CD4-positive, alpha-beta T cell (primary cell): Measurements from ENCODE around the gene KIAA0825. TPM values are rescaled to one million over a fixed set of nuclear protein-coding genes. Genes with fewer than 3 reads are reported as not detected.

ENCODE experiments used
- ATAC-seq: fragments of 200-7000 bp; cut with Tn5 transposase; one replicate; pipeline ENCODE4 v1.10.0; 2022; ENCODE audit warnings: mild to moderate bottlenecking; ENCODE audit not compliant: poor library complexity
- CTCF ChIA-PET: fragments of 350-600 bp; sonication (Branson Sonifier 250); formaldehyde crosslinking; loops from one replicate; lab custom pipeline; 2021; ENCODE audit warnings: antibody characterized with exemption, inconsistent platforms; lab: Charles Lee
- POLR2A ChIA-PET: fragments of 350-600 bp; sonication (Branson Sonifier 250); formaldehyde crosslinking; loops from one replicate; lab custom pipeline; 2021; ENCODE audit warnings: antibody characterized with exemption, inconsistent platforms; lab: Charles Lee
- DNase-seq, 14 experiments: peaks; one replicate each; pipeline ENCODE4 v3.0.0-alpha.2; 2013 to 2020; ENCODE audit warnings: mixed read lengths in 2 of 14
- H3K27ac ChIP-seq, 2 donors: one replicate each; pipeline versions ENCODE4 v1.5.1 to v1.7.0; 2013; ENCODE audit warnings: low read length in 2 of 2, low read depth in 1 of 2, mild to moderate bottlenecking in 1 of 2
- H3K27me3 ChIP-seq, 2 experiments: 1 replicate in 1 of 2; 2 replicates in 1 of 2; pipeline versions ENCODE4 v1.6.1 to v1.7.0; 2013; ENCODE audit warnings: low read length in 2 of 2, control low read depth in 1 of 2, mild to moderate bottlenecking in 1 of 2, moderate library complexity in 1 of 2; ENCODE audit not compliant: insufficient read depth in 2 of 2, control insufficient read depth in 1 of 2
- H3K36me3 ChIP-seq: one replicate; pipeline ENCODE4 v1.6.1; 2013; ENCODE audit warnings: low read length, control low read depth; ENCODE audit not compliant: insufficient read depth
- H3K4me1 ChIP-seq: one replicate; pipeline ENCODE4 v1.6.1; 2013; ENCODE audit warnings: low read length, control low read depth; ENCODE audit not compliant: insufficient read depth
- H3K4me3 ChIP-seq: one replicate; pipeline ENCODE4 v1.5.1; 2013; ENCODE audit warnings: mild to moderate bottlenecking, low read length, moderate library complexity
- H3K9me3 ChIP-seq, 2 experiments: 1 replicate in 1 of 2; 2 replicates in 1 of 2; pipeline versions ENCODE4 v1.6.1 to v1.7.0; 2013; ENCODE audit warnings: low read length in 2 of 2, mild to moderate bottlenecking in 2 of 2, control low read depth in 1 of 2, moderate library complexity in 1 of 2; ENCODE audit not compliant: control insufficient read depth in 1 of 2, insufficient read depth in 1 of 2
- H3K27ac Mint-ChIP-seq: one replicate; pipeline ENCODE4 v1.8.0; 2020; ENCODE audit warnings: mixed read lengths
- H3K27me3 Mint-ChIP-seq: one replicate; pipeline ENCODE4 v1.8.0; 2021; ENCODE audit warnings: mixed read lengths
- H3K36me3 Mint-ChIP-seq: one replicate; pipeline ENCODE4 v1.8.0; 2021; ENCODE audit warnings: low read depth, mixed read lengths
- H3K4me1 Mint-ChIP-seq: one replicate; pipeline ENCODE4 v1.8.0; 2021; ENCODE audit warnings: low read depth, mixed read lengths
- H3K4me3 Mint-ChIP-seq: one replicate; pipeline ENCODE4 v1.8.0; 2020; ENCODE audit warnings: mild to moderate bottlenecking, mixed read lengths
- H3K9me3 Mint-ChIP-seq: one replicate; pipeline ENCODE4 v1.8.0; 2020; ENCODE audit warnings: mixed read lengths
- intact Hi-C, 2 experiments: fragments of 100-400 bp; cut with DNase I in 1 of 2; cut with micrococcal nuclease in 1 of 2; formaldehyde crosslinking; loops; one replicate each; pipeline versions ENCODE4 v1.15.1 to v1.9.0; 2023 to 2025; cut with DNase I, micrococcal nuclease
- total RNA-seq, 174 experiments: library from RNA in 2 of 174; stranded (reverse) in 2 of 174; gene quantifications; one replicate each; pipeline ENCODE4 v1.2.3 and lab custom pipeline; 2021 to 2026
- TF ChIP-seq, protein P1 (sequence below): fragments of 200-600 bp; IDR thresholded peaks from one replicate; pipeline ENCODE4 v1.8.0; 2022; ENCODE audit warnings: antibody characterized with exemption, mild to moderate bottlenecking

Gene KIAA0825
- total RNA-seq, 2 experiments from 2014 or later: 1.5 to 1.6 TPM

DNA sequence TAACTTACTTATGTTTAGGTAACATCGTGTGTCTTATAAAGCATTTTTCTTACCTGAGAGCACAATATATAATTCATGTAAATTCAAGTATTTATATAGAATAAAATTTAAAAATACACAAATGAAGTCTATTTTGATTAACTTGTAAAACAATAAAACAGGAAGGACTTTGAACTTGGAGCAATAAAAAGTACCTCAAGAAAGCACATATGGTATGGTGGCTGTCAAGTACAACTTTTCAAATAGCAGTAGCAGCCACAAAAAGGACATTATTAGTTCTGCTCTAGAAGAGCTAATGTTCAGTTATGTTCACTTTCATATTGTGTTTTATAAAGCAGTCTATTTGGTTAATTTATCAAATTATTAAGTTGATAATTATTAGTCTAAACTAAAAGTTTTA is 31.5 kb upstream of the KIAA0825 start:
- no peak overlapping the region for H3K27ac ChIP-seq
- no peaks in the 10 kb centered on the region for H3K4me1 ChIP-seq
- Mint-ChIP-seq H3K36me3 (peaks cover 77% of the 10 kb centered on the region), H3K4me1 (no peaks in the 10 kb centered on the region), H3K27me3 (no peaks in the 10 kb centered on the region), H3K9me3 (peaks cover 3% of the 10 kb centered on the region), H3K4me3 (no peak overlapping the region), H3K27ac (no peak overlapping the region)
- no peak for ATAC-seq
- H3K4me3 ChIP-seq: no peak overlapping the region
- CTCF ChIA-PET: interaction anchor here (0.8 kb wide), 1 partner anchor 20 kb away, joined by 3 read pairs; no protein-coding TSS in a partner anchor
- no peak for DNase-seq
- intact Hi-C loops: no loop called here
- H3K9me3 ChIP-seq: peaks cover 0 to 1% of the 10 kb centered on the region in 2 experiments
- H3K27me3 ChIP-seq: no peaks in the 10 kb centered on the region
- POLR2A ChIA-PET: no interaction called here
- H3K36me3 ChIP-seq: peaks cover 24% of the 10 kb centered on the region
- TF ChIP-seq, protein P1, sequence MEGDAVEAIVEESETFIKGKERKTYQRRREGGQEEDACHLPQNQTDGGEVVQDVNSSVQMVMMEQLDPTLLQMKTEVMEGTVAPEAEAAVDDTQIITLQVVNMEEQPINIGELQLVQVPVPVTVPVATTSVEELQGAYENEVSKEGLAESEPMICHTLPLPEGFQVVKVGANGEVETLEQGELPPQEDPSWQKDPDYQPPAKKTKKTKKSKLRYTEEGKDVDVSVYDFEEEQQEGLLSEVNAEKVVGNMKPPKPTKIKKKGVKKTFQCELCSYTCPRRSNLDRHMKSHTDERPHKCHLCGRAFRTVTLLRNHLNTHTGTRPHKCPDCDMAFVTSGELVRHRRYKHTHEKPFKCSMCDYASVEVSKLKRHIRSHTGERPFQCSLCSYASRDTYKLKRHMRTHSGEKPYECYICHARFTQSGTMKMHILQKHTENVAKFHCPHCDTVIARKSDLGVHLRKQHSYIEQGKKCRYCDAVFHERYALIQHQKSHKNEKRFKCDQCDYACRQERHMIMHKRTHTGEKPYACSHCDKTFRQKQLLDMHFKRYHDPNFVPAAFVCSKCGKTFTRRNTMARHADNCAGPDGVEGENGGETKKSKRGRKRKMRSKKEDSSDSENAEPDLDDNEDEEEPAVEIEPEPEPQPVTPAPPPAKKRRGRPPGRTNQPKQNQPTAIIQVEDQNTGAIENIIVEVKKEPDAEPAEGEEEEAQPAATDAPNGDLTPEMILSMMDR: no peak

DNA sequence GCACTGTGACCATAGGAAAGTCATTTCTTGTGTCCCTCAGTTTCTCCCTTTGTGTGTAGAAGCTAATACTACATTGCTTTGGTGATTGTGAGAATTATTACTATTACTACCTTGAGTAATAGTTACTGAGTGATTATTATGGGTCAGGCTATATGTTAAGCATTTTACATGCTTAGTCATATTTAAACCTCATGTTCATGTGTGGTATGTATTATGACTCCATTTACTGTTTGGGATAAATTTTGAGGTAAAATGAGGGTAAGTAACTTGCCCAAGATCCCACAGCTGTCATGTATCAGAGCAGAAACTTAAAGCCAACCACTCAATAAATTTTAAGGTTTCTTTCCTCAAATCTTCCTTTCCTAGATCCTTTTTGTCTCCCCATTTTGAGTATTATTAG is 28.4 kb upstream of the KIAA0825 start:
- Histone ChIP-seq H3K27ac (no peak overlapping the region), H3K27me3 (no peaks in the 10 kb centered on the region), H3K36me3 (peaks cover 23% of the 10 kb centered on the region), H3K9me3 (no peaks in the 10 kb centered on the region), H3K4me3 (no peak overlapping the region), H3K4me1 (no peaks in the 10 kb centered on the region)
- intact Hi-C loops: no loop called here
- Mint-ChIP-seq H3K9me3 (no peaks in the 10 kb centered on the region), H3K27me3 (no peaks in the 10 kb centered on the region), H3K4me1 (peaks cover 2% of the 10 kb centered on the region), H3K36me3 (peaks cover 67% of the 10 kb centered on the region), H3K27ac (no peak overlapping the region), H3K4me3 (no peak overlapping the region)
- DNase-seq (no peak), ATAC-seq (no peak)
- ChIA-PET CTCF (no interaction called here), POLR2A (no interaction called here)
- TF ChIP-seq, protein P1: no peak

DNA sequence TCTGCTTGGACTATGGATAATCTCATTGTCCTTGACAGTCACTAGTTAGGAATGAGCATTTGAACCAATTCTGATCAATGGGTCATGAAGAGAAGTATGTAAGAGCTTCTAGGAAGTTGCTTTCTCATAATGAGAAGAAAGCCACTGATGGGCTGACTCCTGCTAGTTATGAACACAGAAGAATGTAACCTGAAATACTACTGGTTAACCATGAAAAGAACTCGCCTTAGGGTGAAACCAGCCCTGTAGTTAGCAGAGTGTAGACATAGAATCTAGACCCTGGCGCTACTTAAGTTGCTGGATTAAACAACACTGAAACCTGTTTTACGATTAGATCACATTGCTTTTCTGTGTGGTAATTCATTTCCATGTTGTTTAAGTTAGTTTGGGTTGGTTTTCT is 26.6 kb upstream of the KIAA0825 start:
- CTCF ChIA-PET: no interaction called here
- Histone ChIP-seq H3K27ac (no peak overlapping the region), H3K4me1 (no peaks in the 10 kb centered on the region), H3K9me3 (peaks cover 0 to 6% of the 10 kb centered on the region in 2 experiments), H3K4me3 (no peak overlapping the region), H3K36me3 (peaks cover 28% of the 10 kb centered on the region), H3K27me3 (no peaks in the 10 kb centered on the region)
- Mint-ChIP-seq H3K9me3 (peaks cover 6% of the 10 kb centered on the region), H3K36me3 (peaks cover 69% of the 10 kb centered on the region), H3K4me1 (peaks cover 6% of the 10 kb centered on the region), H3K27ac (no peak overlapping the region), H3K27me3 (no peaks in the 10 kb centered on the region), H3K4me3 (no peak overlapping the region)
- POLR2A ChIA-PET: no interaction called here
- intact Hi-C loops: no loop called here
- TF ChIP-seq, protein P1: no peak
- DNase-seq: no peak
- no peak for ATAC-seq
